SU-DHL-6 (cell line): ENCODE data around the gene KIAA0825.

Experiments
- EZH2phosphoT487 ChIP-seq: fragments of 200-600 bp; sonication (generic), shearing (Covaris generic); conservative IDR thresholded peaks from 2 replicates; pipeline ENCODE4 v1.6.1; 2018; ENCODE audit warnings: mild to moderate bottlenecking, antibody characterized with exemption, low read length, moderate library complexity, mixed read lengths
- TF ChIP-seq, protein P1 (sequence below): fragments of 200-600 bp; sonication (generic); IDR thresholded peaks from one replicate; pipeline ENCODE4 v1.5.1; 2017; ENCODE audit warnings: antibody characterized with exemption, mild to moderate bottlenecking, low read length, moderate library complexity; ENCODE audit not compliant: insufficient read depth, poor library complexity, severe bottlenecking

DNA sequence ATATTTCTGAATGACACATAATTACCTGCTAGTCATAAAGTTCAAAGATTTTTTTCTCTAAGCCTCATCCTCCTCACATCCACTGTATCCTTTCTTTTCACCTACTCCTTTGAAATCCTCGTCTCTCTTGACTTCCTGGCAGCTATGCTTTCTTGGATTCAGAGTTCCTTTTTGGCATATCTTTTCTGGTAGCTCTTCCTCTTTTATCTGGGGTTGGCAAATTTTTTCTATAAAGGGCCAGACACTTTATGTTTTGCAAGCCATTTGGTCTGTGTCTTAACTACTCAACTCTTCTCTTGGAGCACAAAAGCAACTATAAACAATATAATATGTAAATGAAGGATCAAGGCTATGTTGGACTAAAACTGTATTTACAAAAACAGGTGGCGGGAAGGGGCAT, 197.5 kb downstream of the KIAA0825 start:
- TF ChIP-seq, protein P1, sequence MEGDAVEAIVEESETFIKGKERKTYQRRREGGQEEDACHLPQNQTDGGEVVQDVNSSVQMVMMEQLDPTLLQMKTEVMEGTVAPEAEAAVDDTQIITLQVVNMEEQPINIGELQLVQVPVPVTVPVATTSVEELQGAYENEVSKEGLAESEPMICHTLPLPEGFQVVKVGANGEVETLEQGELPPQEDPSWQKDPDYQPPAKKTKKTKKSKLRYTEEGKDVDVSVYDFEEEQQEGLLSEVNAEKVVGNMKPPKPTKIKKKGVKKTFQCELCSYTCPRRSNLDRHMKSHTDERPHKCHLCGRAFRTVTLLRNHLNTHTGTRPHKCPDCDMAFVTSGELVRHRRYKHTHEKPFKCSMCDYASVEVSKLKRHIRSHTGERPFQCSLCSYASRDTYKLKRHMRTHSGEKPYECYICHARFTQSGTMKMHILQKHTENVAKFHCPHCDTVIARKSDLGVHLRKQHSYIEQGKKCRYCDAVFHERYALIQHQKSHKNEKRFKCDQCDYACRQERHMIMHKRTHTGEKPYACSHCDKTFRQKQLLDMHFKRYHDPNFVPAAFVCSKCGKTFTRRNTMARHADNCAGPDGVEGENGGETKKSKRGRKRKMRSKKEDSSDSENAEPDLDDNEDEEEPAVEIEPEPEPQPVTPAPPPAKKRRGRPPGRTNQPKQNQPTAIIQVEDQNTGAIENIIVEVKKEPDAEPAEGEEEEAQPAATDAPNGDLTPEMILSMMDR, result no peak
- no peak for TF ChIP-seq EZH2phosphoT487
